Vagina (tissue), 2 donors: Measurements from ENCODE around the gene JSRP1. TPM values are rescaled to one million over a fixed set of nuclear protein-coding genes. Genes with fewer than 3 reads are reported as not detected.
"Not testable (repeated sequence)": the region's sequence is repeated elsewhere in the genome, so short reads cannot be mapped to it uniquely, and the experiment has no call there.

Source experiments
- DNase-seq, 2 donors: peaks; one replicate each; pipeline ENCODE4 v3.0.0-alpha.2; 2017; ENCODE audit errors: extremely low spot score in 2 of 2
- H3K27ac ChIP-seq: fragments of 200-600 bp; sonication (generic); one replicate; pipeline ENCODE4 v1.5.1; 2019
- H3K27me3 ChIP-seq: fragments of 200-600 bp; sonication (generic); one replicate; pipeline ENCODE4 v1.5.1; 2019
- H3K36me3 ChIP-seq, 2 donors: fragments of 200-600 bp; sonication (generic); one replicate each; pipeline ENCODE4 v1.5.1; 2017 to 2019
- H3K4me1 ChIP-seq: fragments of 200-600 bp; sonication (generic); one replicate; pipeline ENCODE4 v1.5.1; 2019
- H3K4me3 ChIP-seq, 2 donors: fragments of 200-600 bp; sonication (generic); 1 replicate in 1 of 2; 2 replicates in 1 of 2; pipeline ENCODE4 v1.5.1; 2016 to 2019
- H3K9me3 ChIP-seq: fragments of 200-600 bp; sonication (generic); one replicate; pipeline ENCODE4 v1.5.1; 2019
- POLR2A ChIP-seq, 2 donors: fragments of 450-650 bp; IDR thresholded peaks; one replicate each; pipeline ENCODE4 v1.6.1; 2017; ENCODE audit warnings: antibody characterized with exemption in 2 of 2, mild to moderate bottlenecking in 2 of 2, moderate library complexity in 2 of 2
- POLR2AphosphoS5 ChIP-seq, 2 donors: sonication (generic); formaldehyde crosslinking; IDR thresholded peaks; one replicate each; pipeline ENCODE4 v1.9.0; 2017; ENCODE audit warnings: antibody characterized with exemption in 2 of 2, mild to moderate bottlenecking in 2 of 2, low read depth in 1 of 2; ENCODE audit not compliant: insufficient read depth in 1 of 2
- intact Hi-C: fragments of 100-400 bp; cut with DNase I; formaldehyde crosslinking; loops from one replicate; pipeline ENCODE4 v1.15.1; 2023
- total RNA-seq: library from RNA; depleted of rRNA; stranded (reverse); fragments of >200 nt; gene quantifications from one replicate; pipeline ENCODE4 v1.2.3, GENCODE V29; 2016
- TF ChIP-seq, protein P1 (sequence below), 3 experiments: fragments of 450-650 bp in 2 of 3; fragments of 200-600 bp in 1 of 3; sonication (generic) in 1 of 3; IDR thresholded peaks; one replicate each; pipeline ENCODE4 v1.5.1; 2017 to 2019; ENCODE audit warnings: antibody characterized with exemption in 3 of 3, mild to moderate bottlenecking in 2 of 3, moderate library complexity in 2 of 3

JSRP1 gene
- total RNA-seq, 1 donor from 2014 or later: not detected

DNA sequence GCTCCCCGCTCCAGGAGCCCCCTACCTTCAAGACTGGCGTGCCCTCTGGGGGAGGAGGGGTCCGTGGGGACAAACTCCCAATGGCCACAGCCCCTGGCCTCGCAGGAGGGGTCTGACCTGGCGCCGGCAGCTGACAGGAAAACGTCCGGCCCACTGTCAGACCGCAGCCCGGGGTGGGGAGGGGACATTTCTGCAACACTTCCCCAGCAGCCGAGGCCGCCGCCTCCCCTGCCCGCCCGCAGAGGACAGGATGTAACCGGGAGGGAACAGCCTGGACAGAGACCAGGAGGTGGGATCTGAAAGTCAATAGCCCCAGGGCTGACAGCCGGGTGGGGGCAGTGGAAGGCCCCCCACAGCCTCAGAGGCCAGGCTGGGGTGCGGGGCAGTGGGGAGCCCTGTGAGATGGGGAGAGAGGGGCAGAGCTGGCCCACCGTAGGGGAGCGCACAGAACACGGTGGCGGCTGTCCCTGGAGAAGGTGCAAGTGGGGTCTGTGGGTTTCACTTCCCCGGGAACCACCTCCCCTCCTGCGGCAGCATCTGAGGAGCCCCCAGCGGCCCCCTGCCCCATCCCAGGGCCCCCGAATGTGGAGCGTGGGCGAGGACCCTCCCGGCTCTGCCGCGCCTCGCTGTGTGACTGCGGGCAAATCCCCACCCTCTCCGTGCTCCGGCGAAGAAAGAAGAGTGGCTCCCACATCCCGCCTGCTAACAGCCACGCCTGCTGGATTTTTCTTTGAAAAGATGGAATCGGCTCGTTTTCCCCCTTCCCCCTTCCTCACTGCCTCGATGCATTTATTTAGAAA is 26.0 kb upstream of the JSRP1 start, which contains the start of gene PEAK3:
Gene PEAK3, minus strand, starts transcription at position 114 of the 800 bp plus-strand sequence. CDS start 1,244 bp downstream, outside the sequence.
- DNase-seq: no peak
- H3K4me3 ChIP-seq: peak within 1 kb of the TSS; percentile 29 to 30
- intact Hi-C loops: no loop called here

DNA sequence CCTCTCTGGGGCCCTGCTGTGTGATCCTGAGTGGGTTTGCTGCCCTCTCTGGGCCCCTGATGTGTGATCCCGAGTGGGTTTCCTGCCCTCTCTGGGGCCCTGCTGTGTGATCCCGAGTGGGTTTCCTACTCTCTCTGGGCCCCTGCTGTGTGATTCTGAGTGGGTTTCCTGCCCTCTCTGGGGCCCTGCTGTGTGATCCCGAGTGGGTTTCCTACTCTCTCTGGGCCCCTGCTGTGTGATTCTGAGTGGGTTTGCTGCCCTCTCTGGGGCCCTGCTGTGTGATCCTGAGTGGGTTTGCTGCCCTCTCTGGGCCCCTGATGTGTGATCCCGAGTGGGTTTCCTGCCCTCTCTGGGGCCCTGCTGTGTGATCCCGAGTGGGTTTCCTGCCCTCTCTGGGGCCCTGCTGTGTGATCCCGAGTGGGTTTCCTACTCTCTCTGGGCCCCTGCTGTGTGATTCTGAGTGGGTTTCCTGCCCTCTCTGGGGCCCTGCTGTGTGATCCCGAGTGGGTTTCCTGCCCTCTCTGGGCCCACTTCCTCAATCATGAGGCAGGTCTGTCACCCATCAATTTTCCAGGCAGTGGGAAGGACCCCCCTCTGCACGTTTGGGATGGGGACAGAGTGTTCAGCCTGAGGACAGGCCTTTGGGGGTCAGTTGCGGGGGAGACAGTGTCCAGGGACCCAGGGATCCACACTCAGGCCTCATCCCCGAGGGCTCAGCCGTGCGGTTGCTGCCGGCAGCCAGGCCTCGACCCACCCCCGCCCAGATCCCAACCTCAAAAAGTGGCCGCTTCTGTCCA is 25.2 kb upstream of the JSRP1 start:
- DNase-seq, H3K36me3 ChIP-seq, H3K9me3 ChIP-seq, H3K27me3 ChIP-seq, intact Hi-C loops: not testable (repeated sequence)
- Histone ChIP-seq H3K27ac (peak overlapping the region; percentile 4), H3K4me3 (peak overlapping the region; percentile 29 to 30), H3K4me1 (peaks cover 18% of the 10 kb centered on the region)

More for the DNA sequence above, 26.0 kb upstream of the JSRP1 start, which contains the start of gene PEAK3:
- Histone ChIP-seq H3K27me3 (no peaks in the 10 kb centered on the region), H3K27ac (peak within 1 kb of the TSS; percentile 4), H3K9me3 (no peaks in the 10 kb centered on the region), H3K4me1 (peaks cover 13% of the 10 kb centered on the region), H3K36me3 (no peaks in the 10 kb centered on the region)
- TF ChIP-seq POLR2A (IDR thresholded peaks at IDR 0.05) (no peak), POLR2AphosphoS5 (IDR thresholded peaks at IDR 0.05; ENCODE audit: insufficient read depth in 1 of 2, low read depth in 1 of 2) (peak in 1 of 2 donors; percentile 57)
- TF ChIP-seq, protein P1, sequence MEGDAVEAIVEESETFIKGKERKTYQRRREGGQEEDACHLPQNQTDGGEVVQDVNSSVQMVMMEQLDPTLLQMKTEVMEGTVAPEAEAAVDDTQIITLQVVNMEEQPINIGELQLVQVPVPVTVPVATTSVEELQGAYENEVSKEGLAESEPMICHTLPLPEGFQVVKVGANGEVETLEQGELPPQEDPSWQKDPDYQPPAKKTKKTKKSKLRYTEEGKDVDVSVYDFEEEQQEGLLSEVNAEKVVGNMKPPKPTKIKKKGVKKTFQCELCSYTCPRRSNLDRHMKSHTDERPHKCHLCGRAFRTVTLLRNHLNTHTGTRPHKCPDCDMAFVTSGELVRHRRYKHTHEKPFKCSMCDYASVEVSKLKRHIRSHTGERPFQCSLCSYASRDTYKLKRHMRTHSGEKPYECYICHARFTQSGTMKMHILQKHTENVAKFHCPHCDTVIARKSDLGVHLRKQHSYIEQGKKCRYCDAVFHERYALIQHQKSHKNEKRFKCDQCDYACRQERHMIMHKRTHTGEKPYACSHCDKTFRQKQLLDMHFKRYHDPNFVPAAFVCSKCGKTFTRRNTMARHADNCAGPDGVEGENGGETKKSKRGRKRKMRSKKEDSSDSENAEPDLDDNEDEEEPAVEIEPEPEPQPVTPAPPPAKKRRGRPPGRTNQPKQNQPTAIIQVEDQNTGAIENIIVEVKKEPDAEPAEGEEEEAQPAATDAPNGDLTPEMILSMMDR (IDR thresholded peaks at IDR 0.05): no peak

DNA sequence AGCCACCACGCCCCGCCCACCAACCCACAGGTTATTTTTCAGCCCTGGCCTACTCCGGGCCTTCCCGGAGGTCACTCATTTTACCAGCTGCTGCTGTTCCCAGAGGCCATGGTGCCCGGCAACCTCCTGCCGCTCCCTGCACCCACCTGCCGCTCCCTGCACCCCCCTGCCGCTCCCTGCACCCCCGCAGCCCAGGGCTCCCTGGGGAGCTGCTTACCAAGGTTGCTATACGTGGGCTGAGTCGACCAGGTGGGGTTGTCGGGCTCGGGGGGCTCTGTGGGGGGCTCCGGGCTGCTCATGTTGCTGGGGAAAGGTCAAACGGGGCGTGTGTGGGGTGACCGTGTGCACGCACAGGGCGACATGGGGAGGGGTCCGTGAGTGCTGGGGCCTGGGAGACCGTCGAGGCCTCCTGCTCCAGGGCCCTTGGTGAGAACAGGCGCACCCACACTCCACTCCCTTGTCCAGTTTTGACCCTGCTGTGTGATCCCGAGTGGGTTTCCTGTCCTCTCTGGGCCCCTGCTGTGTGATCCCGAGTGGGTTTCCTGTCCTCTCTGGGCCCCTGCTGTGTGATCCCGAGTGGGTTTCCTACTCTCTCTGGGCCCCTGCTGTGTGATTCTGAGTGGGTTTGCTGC is 24.5 kb upstream of the JSRP1 start:
- Histone ChIP-seq H3K9me3 (no peaks in the 10 kb centered on the region), H3K4me3 (no peak overlapping the region), H3K36me3 (no peaks in the 10 kb centered on the region), H3K27me3 (no peaks in the 10 kb centered on the region), H3K27ac (no peak overlapping the region), H3K4me1 (peaks cover 26% of the 10 kb centered on the region)
- TF ChIP-seq POLR2AphosphoS5 (IDR thresholded peaks at IDR 0.05; ENCODE audit: insufficient read depth in 1 of 2, low read depth in 1 of 2): no peak
- no peak for TF ChIP-seq POLR2A (IDR thresholded peaks at IDR 0.05)
- TF ChIP-seq, protein P1 (IDR thresholded peaks at IDR 0.05): no peak
- DNase-seq: no peak
- intact Hi-C loops: no loop called here

DNA sequence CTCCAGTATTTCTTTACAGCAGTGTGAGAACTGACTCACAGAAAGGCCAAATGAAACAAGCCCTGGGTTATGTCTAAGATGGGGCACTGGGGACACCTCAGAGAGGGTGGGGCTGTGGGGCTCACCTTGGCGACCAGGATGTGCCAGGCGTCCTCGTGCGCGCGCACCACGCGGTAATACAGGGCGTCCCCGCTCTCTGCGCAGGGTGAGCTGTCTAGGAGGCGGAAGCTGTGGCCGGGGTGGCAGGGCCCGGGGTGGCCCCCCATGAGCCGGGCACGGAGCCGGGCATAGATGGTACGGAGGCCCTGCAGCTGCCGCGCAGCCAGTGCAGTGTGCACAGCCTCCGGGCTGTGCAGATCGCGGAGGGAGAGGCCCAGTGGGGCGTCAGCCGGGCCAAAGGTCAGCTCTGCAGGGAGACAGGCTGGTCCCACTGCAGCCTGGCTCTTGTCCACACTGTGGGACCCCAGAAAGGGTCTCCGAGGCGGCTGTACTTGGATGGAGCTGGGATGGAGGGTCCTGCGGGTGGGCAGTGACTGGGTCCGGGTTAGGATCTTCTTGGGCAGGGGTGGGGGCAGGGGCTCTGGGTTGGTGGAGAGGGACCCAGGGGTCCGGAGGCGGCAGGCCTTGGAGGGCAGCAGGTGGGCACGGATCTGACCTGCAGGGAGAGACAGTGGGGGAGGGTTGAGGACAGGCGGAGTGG is 22.4 kb upstream of the JSRP1 start:
- H3K9me3 ChIP-seq: no peaks in the 10 kb centered on the region
- no peaks in the 10 kb centered on the region for H3K36me3 ChIP-seq
- no peak for TF ChIP-seq POLR2A (IDR thresholded peaks at IDR 0.05)
- TF ChIP-seq, protein P1 (IDR thresholded peaks at IDR 0.05): no peak
- no peak for TF ChIP-seq POLR2AphosphoS5 (IDR thresholded peaks at IDR 0.05; ENCODE audit: insufficient read depth in 1 of 2, low read depth in 1 of 2)
- DNase-seq: no peak
- no peaks in the 10 kb centered on the region for H3K27me3 ChIP-seq
- H3K4me3 ChIP-seq: no peak overlapping the region
- no peak overlapping the region for H3K27ac ChIP-seq
- H3K4me1 ChIP-seq: peaks cover 44% of the 10 kb centered on the region
- intact Hi-C loops: no loop called here

DNA sequence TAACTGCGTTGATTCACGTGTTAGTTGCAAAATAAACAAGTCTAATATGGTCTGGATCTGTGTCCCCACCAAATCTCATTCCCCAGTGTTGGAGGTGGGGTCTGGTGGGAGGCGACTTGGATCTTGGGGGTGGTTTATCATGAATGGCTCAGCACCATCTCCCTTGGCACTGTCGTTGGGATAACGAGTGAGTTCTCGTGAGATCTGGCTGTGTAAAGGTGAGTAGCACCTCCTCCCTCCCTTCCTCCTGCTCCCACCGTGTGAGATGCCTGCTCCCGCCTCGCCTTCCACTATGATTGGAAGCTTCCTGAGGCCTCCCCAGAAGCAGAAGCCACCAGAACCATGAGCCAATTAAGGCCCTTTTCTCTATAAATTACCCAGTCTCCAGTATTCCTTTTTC is 20.9 kb upstream of the JSRP1 start:
- H3K9me3 ChIP-seq: no peaks in the 10 kb centered on the region
- intact Hi-C loops: no loop called here
- no peak for TF ChIP-seq POLR2AphosphoS5 (IDR thresholded peaks at IDR 0.05; ENCODE audit: insufficient read depth in 1 of 2, low read depth in 1 of 2)
- TF ChIP-seq POLR2A (IDR thresholded peaks at IDR 0.05): no peak
- TF ChIP-seq, protein P1 (IDR thresholded peaks at IDR 0.05): no peak
- H3K36me3 ChIP-seq: peaks cover 0 to 14% of the 10 kb centered on the region in 2 donors
- H3K4me1 ChIP-seq: peaks cover 52% of the 10 kb centered on the region
- no peak overlapping the region for H3K27ac ChIP-seq
- no peak overlapping the region for H3K4me3 ChIP-seq
- no peak for DNase-seq
- H3K27me3 ChIP-seq: no peaks in the 10 kb centered on the region
